ENCODE data around the gene ZNF836. TPM values are rescaled to one million over a fixed set of nuclear protein-coding genes. Genes with fewer than 3 reads are reported as not detected.

ZNF836 gene
- total RNA-seq: 10 to 100 TPM; 20.1 to 57.5 (median 27.4) TPM
- 10 to 100 TPM; 10.2 to 21.2 TPM for polyA plus RNA-seq
- total RNA-seq: 18.3 reads per million, percentile 48 among the genes with 10 or more reads in this experiment

DNA sequence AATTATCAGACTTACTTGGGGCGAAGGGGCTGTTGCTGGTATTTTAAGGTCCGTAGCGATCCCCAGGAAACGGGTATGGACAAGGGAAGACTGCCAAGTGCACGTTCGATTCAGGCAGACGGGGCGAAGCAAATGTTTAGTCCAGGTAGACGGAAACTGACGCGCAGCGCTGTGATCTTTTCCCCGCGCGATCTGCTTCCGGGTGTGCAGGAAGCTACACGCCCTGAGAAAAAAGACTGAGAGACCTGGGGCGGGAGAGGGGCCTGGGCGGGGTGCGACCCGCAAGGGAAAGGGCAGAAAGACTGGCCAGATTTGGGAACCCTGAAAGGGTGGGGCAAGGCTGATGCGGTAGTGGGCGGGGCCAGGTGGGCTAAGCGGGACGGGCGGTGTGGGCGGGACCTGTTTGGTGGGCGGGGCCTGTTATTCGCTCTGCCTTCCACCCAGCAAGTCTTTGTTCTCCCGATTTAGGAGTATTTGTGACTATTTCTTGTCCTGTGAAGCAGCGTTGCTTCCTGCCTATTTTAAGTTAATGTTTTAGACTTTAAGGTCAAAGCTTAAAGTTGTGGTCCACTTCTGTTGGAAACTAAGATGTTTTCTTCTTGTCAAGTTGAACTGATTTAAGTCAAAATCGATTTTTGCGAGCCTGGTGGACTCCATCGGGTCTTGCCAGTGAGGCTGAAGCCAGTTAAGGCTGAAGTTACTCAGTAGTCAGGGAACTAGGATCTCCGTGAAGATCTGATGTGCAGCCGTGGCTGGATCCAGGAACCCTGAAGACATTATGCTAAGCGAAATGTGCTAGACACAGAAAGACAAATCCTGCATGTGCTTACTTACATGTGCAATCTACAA is at the start of gene ZNF836:
Gene ZNF836, minus strand, starts transcription at position 301 of the 849 bp plus-strand sequence. CDS start 3,549 bp downstream, outside the sequence.
- POLR2A ChIA-PET: interaction anchor here (0.5 to 4.1 kb wide), 7 partner anchors 18 to 507 kb away, joined by 3 to 41 read pairs (median 5); partner anchors contain the start of genes PPP2R1A and ZNF616
- CTCF ChIA-PET: interaction anchor here (0.6 to 1.0 kb wide), 5 partner anchors 15 to 66 kb away, joined by 3 to 8 read pairs (median 3); partner anchors contain the start of genes PPP2R1A and ZNF616
- peaks cover 0 to 50% (median 5%) of the 10 kb centered on the region in 11 donors for H3K9me3 Mint-ChIP-seq
- Histone ChIP-seq H3K27ac (ENCODE audit: low read depth, low read length) (peak within 1 kb of the TSS; percentile 92), H3K36me3 (ENCODE audit: control insufficient read depth in 2 of 3, insufficient read depth in 3 of 3, low read length in 3 of 3) (peaks cover 6 to 25% (median 10%) of the 10 kb centered on the region in 3 experiments), H3K4me3 (ENCODE audit: low read length) (peak within 1 kb of the TSS; percentile 92), H3K27me3 (ENCODE audit: control insufficient read depth in 2 of 2, insufficient read depth in 2 of 2, low read length in 2 of 2) (no peaks in the 10 kb centered on the region), H3K9me3 (ENCODE audit: control insufficient read depth in 2 of 3, low read length in 3 of 3) (no peaks in the 10 kb centered on the region), H3K4me1 (ENCODE audit: control insufficient read depth in 2 of 2, insufficient read depth in 2 of 2, low read length in 2 of 2) (peaks cover 18 to 19% of the 10 kb centered on the region in 2 donors)
- peak within 1 kb of the TSS; percentile 92 to 98 (median 96) for H3K4me3 Mint-ChIP-seq
- peaks cover 23 to 48% (median 45%) of the 10 kb centered on the region in 7 donors for H3K4me1 Mint-ChIP-seq
- H3K36me3 Mint-ChIP-seq: peaks cover 13 to 48% (median 42%) of the 10 kb centered on the region in 5 donors
- no peaks in the 10 kb centered on the region for H3K27me3 Mint-ChIP-seq
- intact Hi-C loops (cut with micrococcal nuclease): loop anchor here (1.0 to 10.0 kb wide), 13 partner anchors 18 to 1026 kb away; partner anchors contain the start of genes ZNF432 (in 2 of the 2), ZNF175 (in 1 of the 2), ZNF480 (in 1 of the 2) and ZNF616 (in 1 of the 2)
- ATAC-seq (peak; percentile 98), DNase-seq (peak; percentile 72 to 95 (median 91))
- peak within 1 kb of the TSS; percentile 96 to 99 (median 98) for H3K27ac Mint-ChIP-seq

DNA sequence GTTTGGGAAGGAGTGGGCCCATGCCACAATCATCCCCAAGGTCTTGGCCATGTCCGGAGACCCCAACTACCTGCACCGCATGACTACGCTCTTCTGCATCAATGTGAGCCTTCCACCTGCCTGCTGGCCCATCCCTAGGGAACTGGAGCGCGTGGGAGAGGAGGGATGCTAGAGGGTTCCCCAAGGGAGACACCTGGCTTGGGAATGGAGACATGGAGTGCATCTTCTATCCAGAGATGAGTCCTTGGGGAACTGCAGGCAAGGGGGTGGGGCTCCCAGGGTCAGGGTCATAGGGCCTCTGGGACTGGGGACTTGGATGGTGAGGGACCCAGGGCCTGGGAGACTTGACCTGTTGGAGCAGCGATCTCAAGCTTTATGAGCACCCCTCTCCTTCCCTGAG is 49.6 kb upstream of the ZNF836 start:
- Histone ChIP-seq H3K27ac (ENCODE audit: low read depth, low read length) (no peak overlapping the region), H3K36me3 (ENCODE audit: control insufficient read depth in 2 of 3, insufficient read depth in 3 of 3, low read length in 3 of 3) (peaks cover 57 to 94% (median 64%) of the 10 kb centered on the region in 3 experiments), H3K27me3 (ENCODE audit: control insufficient read depth in 2 of 2, insufficient read depth in 2 of 2, low read length in 2 of 2) (no peaks in the 10 kb centered on the region), H3K9me3 (ENCODE audit: control insufficient read depth in 2 of 3, low read length in 3 of 3) (no peaks in the 10 kb centered on the region), H3K4me3 (ENCODE audit: low read length) (no peak overlapping the region), H3K4me1 (ENCODE audit: control insufficient read depth in 2 of 2, insufficient read depth in 2 of 2, low read length in 2 of 2) (no peaks in the 10 kb centered on the region)
- Mint-ChIP-seq H3K9me3 (peaks cover 0 to 5% (median 0%) of the 10 kb centered on the region in 11 donors), H3K4me1 (peaks cover 0 to 5% (median under 1%) of the 10 kb centered on the region in 7 donors), H3K36me3 (peaks cover 23 to 83% (median 52%) of the 10 kb centered on the region in 5 donors), H3K27ac (peak overlapping the region in 1 of 9 donors; percentile 21), H3K27me3 (no peaks in the 10 kb centered on the region), H3K4me3 (no peak overlapping the region)
- intact Hi-C loops (cut with micrococcal nuclease): no loop called here
- no peak for ATAC-seq
- POLR2A ChIA-PET: interaction anchor here (0.7 kb wide), 1 partner anchor 586 kb away, joined by 10 read pairs; no protein-coding TSS in a partner anchor
- CTCF ChIA-PET: no interaction called here
- DNase-seq: no peak

DNA sequence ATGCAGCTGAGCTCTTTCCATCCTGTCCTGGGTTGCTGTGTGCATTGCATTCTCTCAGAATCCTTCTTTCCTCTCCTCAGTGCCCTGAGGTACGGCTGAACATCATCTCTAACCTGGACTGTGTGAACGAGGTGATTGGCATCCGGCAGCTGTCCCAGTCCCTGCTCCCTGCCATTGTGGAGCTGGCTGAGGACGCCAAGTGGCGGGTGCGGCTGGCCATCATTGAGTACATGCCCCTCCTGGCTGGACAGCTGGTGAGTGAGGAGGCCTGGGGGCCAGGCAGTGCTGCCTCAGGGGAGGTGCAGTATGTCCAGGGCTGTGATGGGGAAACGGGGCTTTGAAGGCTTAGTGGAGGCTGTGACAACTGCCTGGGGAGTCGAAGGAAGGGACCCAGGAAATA is 48.2 kb upstream of the ZNF836 start:
- peaks cover 23 to 80% (median 49%) of the 10 kb centered on the region in 5 donors for H3K36me3 Mint-ChIP-seq
- no peak overlapping the region for H3K4me3 Mint-ChIP-seq
- H3K9me3 Mint-ChIP-seq: peaks cover 0 to 5% (median 0%) of the 10 kb centered on the region in 11 donors
- ChIA-PET POLR2A (interaction anchor here (0.5 kb wide), 1 partner anchor 34 kb away, joined by 8 read pairs; no protein-coding TSS in a partner anchor), CTCF (interaction anchor here (0.6 kb wide), 1 partner anchor 29 kb away, joined by 3 read pairs; no protein-coding TSS in a partner anchor)
- no peaks in the 10 kb centered on the region for H3K4me1 ChIP-seq (ENCODE audit: control insufficient read depth in 2 of 2, insufficient read depth in 2 of 2, low read length in 2 of 2)
- no peak for DNase-seq
- H3K36me3 ChIP-seq (ENCODE audit: control insufficient read depth in 2 of 3, insufficient read depth in 3 of 3, low read length in 3 of 3): peaks cover 63 to 98% (median 66%) of the 10 kb centered on the region in 3 experiments
- H3K9me3 ChIP-seq (ENCODE audit: control insufficient read depth in 2 of 3, low read length in 3 of 3): no peaks in the 10 kb centered on the region
- H3K27ac ChIP-seq (ENCODE audit: low read depth, low read length): no peak overlapping the region
- intact Hi-C loops (cut with micrococcal nuclease): no loop called here
- H3K27me3 Mint-ChIP-seq: no peaks in the 10 kb centered on the region
- no peak overlapping the region for H3K4me3 ChIP-seq (ENCODE audit: low read length)
- H3K4me1 Mint-ChIP-seq: peaks cover 0 to 5% (median 0%) of the 10 kb centered on the region in 7 donors
- no peaks in the 10 kb centered on the region for H3K27me3 ChIP-seq (ENCODE audit: control insufficient read depth in 2 of 2, insufficient read depth in 2 of 2, low read length in 2 of 2)
- peak overlapping the region in 2 of 9 donors; percentile 41 to 43 for H3K27ac Mint-ChIP-seq
- no peak for ATAC-seq

DNA sequence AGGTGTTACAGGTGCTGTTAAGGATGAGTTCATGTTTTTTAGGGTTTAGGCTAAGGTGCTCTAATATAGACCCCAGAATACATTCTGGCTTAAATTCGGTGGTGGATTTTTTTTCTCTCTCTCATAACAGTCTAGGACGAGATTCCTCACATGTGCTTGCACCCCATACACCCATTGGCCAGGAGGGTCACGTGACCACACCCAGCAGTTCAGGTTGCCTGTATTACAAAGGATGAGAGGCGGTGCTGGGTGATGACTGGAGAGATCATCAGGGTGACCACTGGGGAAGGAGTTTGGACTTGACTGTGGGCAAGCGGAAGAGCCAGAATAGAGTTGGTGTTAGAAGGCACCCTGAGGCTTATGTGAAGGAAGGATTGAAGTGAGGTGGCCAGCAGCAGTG is 46.2 kb upstream of the ZNF836 start:
- H3K27ac ChIP-seq (ENCODE audit: low read depth, low read length): no peak overlapping the region
- peak overlapping the region in 2 of 10 donors; percentile 7 to 27 for H3K4me3 Mint-ChIP-seq
- no peaks in the 10 kb centered on the region for H3K4me1 ChIP-seq (ENCODE audit: control insufficient read depth in 2 of 2, insufficient read depth in 2 of 2, low read length in 2 of 2)
- peak overlapping the region in 5 of 9 donors; percentile 5 to 58 (median 33) for H3K27ac Mint-ChIP-seq
- peaks cover 0 to 5% (median 0%) of the 10 kb centered on the region in 11 donors for H3K9me3 Mint-ChIP-seq
- POLR2A ChIA-PET: no interaction called here
- H3K9me3 ChIP-seq (ENCODE audit: control insufficient read depth in 2 of 3, low read length in 3 of 3): no peaks in the 10 kb centered on the region
- ATAC-seq (no peak), DNase-seq (no peak)
- intact Hi-C loops (cut with micrococcal nuclease): no loop called here
- H3K27me3 Mint-ChIP-seq: no peaks in the 10 kb centered on the region
- peaks cover 0 to 11% (median 4%) of the 10 kb centered on the region in 7 donors for H3K4me1 Mint-ChIP-seq
- peaks cover 34 to 76% (median 48%) of the 10 kb centered on the region in 5 donors for H3K36me3 Mint-ChIP-seq
- CTCF ChIA-PET: no interaction called here
- peaks cover 63 to 98% (median 75%) of the 10 kb centered on the region in 3 experiments for H3K36me3 ChIP-seq (ENCODE audit: control insufficient read depth in 2 of 3, insufficient read depth in 3 of 3, low read length in 3 of 3)
- no peak overlapping the region for H3K4me3 ChIP-seq (ENCODE audit: low read length)
- no peaks in the 10 kb centered on the region for H3K27me3 ChIP-seq (ENCODE audit: control insufficient read depth in 2 of 2, insufficient read depth in 2 of 2, low read length in 2 of 2)

DNA sequence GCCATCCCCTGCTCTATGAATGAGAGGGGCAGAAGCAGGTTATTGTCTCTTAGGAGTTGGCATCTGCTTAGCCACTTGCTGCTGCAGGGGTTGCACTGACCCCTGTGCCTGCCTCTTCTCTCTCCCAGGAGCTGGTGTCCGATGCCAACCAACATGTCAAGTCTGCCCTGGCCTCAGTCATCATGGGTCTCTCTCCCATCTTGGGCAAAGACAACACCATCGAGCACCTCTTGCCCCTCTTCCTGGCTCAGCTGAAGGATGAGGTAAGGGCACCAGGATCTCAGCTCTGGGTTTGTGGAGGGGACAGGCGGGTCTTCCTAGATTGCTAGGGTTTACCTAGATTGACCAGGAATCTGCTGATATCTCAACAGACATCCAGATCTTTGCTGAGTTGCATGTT is 45.0 kb upstream of the ZNF836 start:
- H3K4me3 ChIP-seq (ENCODE audit: low read length): no peak overlapping the region
- DNase-seq (no peak), ATAC-seq (no peak)
- no peaks in the 10 kb centered on the region for H3K9me3 ChIP-seq (ENCODE audit: control insufficient read depth in 2 of 3, low read length in 3 of 3)
- Mint-ChIP-seq H3K27me3 (no peaks in the 10 kb centered on the region), H3K4me3 (no peak overlapping the region), H3K27ac (no peak overlapping the region), H3K4me1 (peaks cover 0 to 11% (median 4%) of the 10 kb centered on the region in 7 donors), H3K9me3 (peaks cover 0 to 4% (median 0%) of the 10 kb centered on the region in 11 donors), H3K36me3 (peaks cover 35 to 78% (median 53%) of the 10 kb centered on the region in 5 donors)
- ChIA-PET POLR2A (no interaction called here), CTCF (no interaction called here)
- no peak overlapping the region for H3K27ac ChIP-seq (ENCODE audit: low read depth, low read length)
- intact Hi-C loops (cut with micrococcal nuclease): no loop called here
- no peaks in the 10 kb centered on the region for H3K4me1 ChIP-seq (ENCODE audit: control insufficient read depth in 2 of 2, insufficient read depth in 2 of 2, low read length in 2 of 2)
- H3K27me3 ChIP-seq (ENCODE audit: control insufficient read depth in 2 of 2, insufficient read depth in 2 of 2, low read length in 2 of 2): no peaks in the 10 kb centered on the region
- peaks cover 66 to 98% (median 69%) of the 10 kb centered on the region in 3 experiments for H3K36me3 ChIP-seq (ENCODE audit: control insufficient read depth in 2 of 3, insufficient read depth in 3 of 3, low read length in 3 of 3)

DNA sequence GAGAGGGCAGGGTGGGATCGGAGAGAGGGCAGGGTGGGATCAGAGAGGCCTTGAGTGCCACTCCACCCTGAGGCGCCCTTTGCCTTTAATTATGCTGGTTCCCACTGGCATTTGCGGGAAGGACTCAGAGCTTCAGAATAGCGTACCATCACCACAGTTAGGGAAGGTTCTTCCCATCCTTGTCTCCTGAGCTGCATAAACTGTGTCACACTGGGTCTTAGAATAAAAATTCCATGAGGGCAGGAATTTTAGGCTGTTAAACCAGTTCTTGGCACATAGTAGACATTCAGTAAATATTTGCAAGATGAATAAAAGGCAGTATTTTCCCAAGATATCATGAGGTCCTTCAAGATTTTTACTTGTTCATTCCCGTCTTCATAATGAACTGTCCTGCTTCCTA is 42.8 kb upstream of the ZNF836 start:
- intact Hi-C loops (cut with micrococcal nuclease): no loop called here
- peaks cover 53 to 98% (median 59%) of the 10 kb centered on the region in 3 experiments for H3K36me3 ChIP-seq (ENCODE audit: control insufficient read depth in 2 of 3, insufficient read depth in 3 of 3, low read length in 3 of 3)
- H3K9me3 Mint-ChIP-seq: no peaks in the 10 kb centered on the region
- H3K4me3 ChIP-seq (ENCODE audit: low read length): no peak overlapping the region
- no peaks in the 10 kb centered on the region for H3K27me3 Mint-ChIP-seq
- POLR2A ChIA-PET: interaction anchor here (1.2 kb wide), 1 partner anchor 25 kb away, joined by 3 read pairs; the partner anchor contains the start of gene PPP2R1A
- no peaks in the 10 kb centered on the region for H3K27me3 ChIP-seq (ENCODE audit: control insufficient read depth in 2 of 2, insufficient read depth in 2 of 2, low read length in 2 of 2)
- no peak overlapping the region for H3K27ac Mint-ChIP-seq
- no peak overlapping the region for H3K27ac ChIP-seq (ENCODE audit: low read depth, low read length)
- ATAC-seq: no peak
- H3K4me1 ChIP-seq (ENCODE audit: control insufficient read depth in 2 of 2, insufficient read depth in 2 of 2, low read length in 2 of 2): no peaks in the 10 kb centered on the region
- no peak for DNase-seq
- no peaks in the 10 kb centered on the region for H3K9me3 ChIP-seq (ENCODE audit: control insufficient read depth in 2 of 3, low read length in 3 of 3)
- peaks cover 23 to 74% (median 42%) of the 10 kb centered on the region in 5 donors for H3K36me3 Mint-ChIP-seq
- H3K4me1 Mint-ChIP-seq: peaks cover 2 to 17% (median 7%) of the 10 kb centered on the region in 7 donors
- CTCF ChIA-PET: interaction anchor here (1.4 kb wide), 1 partner anchor 16 kb away, joined by 3 read pairs; no protein-coding TSS in a partner anchor
- H3K4me3 Mint-ChIP-seq: no peak overlapping the region

All from naive thymus-derived CD4-positive, alpha-beta T cell (primary cell).